ENCODE data around the gene TFDP2. TPM values are rescaled to one million over a fixed set of nuclear protein-coding genes. Genes with fewer than 3 reads are reported as not detected.

TFDP2 gene
- total and polyA plus RNA-seq, 2 of the 8 experiments (the other 6 are each of a cell fraction or from before 2014, with no cell fraction given): 41.1 to 119 TPM

- TF ChIP-seq CHD7 (IDR thresholded peaks at IDR 0.05; ENCODE audit: insufficient replicate concordance, low read length) (no peak), CREB1 (IDR thresholded peaks at IDR 0.05) (no peak), KDM4A (IDR thresholded peaks at IDR 0.05; ENCODE audit: low read depth, low read length, severe bottlenecking) (no peak), TBP (IDR thresholded peaks at IDR 0.05; ENCODE audit: low read depth, low read length) (no peak), TAF7 (optimal IDR thresholded peaks at IDR 0.05; ENCODE audit: borderline replicate concordance, low read depth, low read length) (no peak), SP4 (IDR thresholded peaks at IDR 0.05; ENCODE audit: low read length) (no peak), SIX5 (IDR thresholded peaks at IDR 0.05; ENCODE audit: low read depth, low read length) (no peak), CBX8 (IDR thresholded peaks at IDR 0.05; ENCODE audit: borderline replicate concordance, low read depth, low read length) (no peak), RBBP5 (IDR thresholded peaks at IDR 0.05; ENCODE audit: borderline replicate concordance, low read depth, low read length) (no peak)
Measured at GRCh38 chr3:141895731-141896130, 253.6 kb downstream of the TFDP2 start (continued).

Data from H1 (cell line).